ENCODE results near the gene GATAD2B.

DNA sequence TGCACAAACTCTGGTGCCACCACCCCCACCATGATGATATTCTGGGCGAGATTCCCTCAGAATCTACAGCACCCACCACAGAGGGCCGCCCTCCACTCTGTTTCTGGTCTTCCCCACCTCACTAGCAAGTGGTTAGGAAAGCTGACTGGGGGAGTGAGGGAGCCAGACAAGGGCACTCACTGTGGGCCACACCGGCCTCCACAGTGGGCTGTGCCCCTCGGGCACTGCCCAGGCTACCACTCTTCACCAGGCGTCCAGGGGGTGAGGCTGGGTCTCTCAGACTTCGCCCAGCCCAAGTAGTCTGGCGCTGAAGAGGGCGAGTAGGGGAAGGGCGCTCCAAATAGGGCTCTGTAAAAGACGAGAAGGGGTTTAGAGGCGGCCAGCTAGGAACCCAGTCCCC is 11.2 kb upstream of the GATAD2B start:
- TF ChIP-seq CTCF (IDR thresholded peaks at IDR 0.05 in 8 of 11, conservative IDR thresholded peaks at IDR 0.05 in 3 of 11), result no peak
- TF ChIP-seq POLR2A (IDR thresholded peaks at IDR 0.05), result no peak
